H1 (cell line): ENCODE measurements around the gene NAXD. TPM values are rescaled to one million over a fixed set of nuclear protein-coding genes. Genes with fewer than 3 reads are reported as not detected.

ENCODE experiments used
- CTCF ChIA-PET: fragments of 300-600 bp; sonication (Branson Sonifier 250); formaldehyde crosslinking; loops from one replicate; lab custom pipeline; 2021; ENCODE audit not compliant: partially characterized antibody; lab: Charles Lee
- POLR2A ChIA-PET: fragments of 300-600 bp; sonication (Branson Sonifier 250); formaldehyde crosslinking; loops from one replicate; lab custom pipeline; 2021; ENCODE audit warnings: inconsistent platforms; ENCODE audit not compliant: partially characterized antibody; lab: Charles Lee
- DNase-seq, 2 experiments: peaks; one replicate each; pipeline versions ENCODE4 v3.0.0 to v3.0.0-alpha.2; 2010 to 2022; ENCODE audit warnings: low spot score in 2 of 2, low read depth in 1 of 2, mixed read lengths in 1 of 2
- FAIRE-seq: peaks from 2 replicates; lab custom pipeline; 2011; peaks lifted over from hg19 to GRCh38; lab: Jason Lieb, UNC
- H2AFZ ChIP-seq: 2 replicates; pipeline ENCODE4 v1.8.1; 2012; ENCODE audit warnings: low read length, inconsistent platforms
- H2AK5ac ChIP-seq: 2 replicates; pipeline ENCODE4 v1.6.1; 2013; ENCODE audit warnings: low read depth, low read length
- H2BK120ac ChIP-seq: replicated peaks from 2 replicates; pipeline ENCODE3; 2013; ENCODE audit warnings: low read depth, low read length, inconsistent platforms
- H2BK12ac ChIP-seq: 2 replicates; pipeline ENCODE4 v1.6.1; 2013; ENCODE audit warnings: low read depth, low read length
- H2BK15ac ChIP-seq: 2 replicates; pipeline ENCODE4 v1.6.1; 2013; ENCODE audit warnings: low read length
- H2BK20ac ChIP-seq: 2 replicates; pipeline ENCODE4 v1.6.1; 2013; ENCODE audit warnings: low read length
- H2BK5ac ChIP-seq: 2 replicates; pipeline ENCODE4 v1.6.1; 2013; ENCODE audit warnings: low read depth, low read length
- H3K14ac ChIP-seq: 2 replicates; pipeline ENCODE4 v1.6.1; 2013; ENCODE audit warnings: inconsistent platforms; ENCODE audit not compliant: insufficient read length
- H3K18ac ChIP-seq: 2 replicates; pipeline ENCODE4 v1.6.1; 2013; ENCODE audit warnings: low read length; ENCODE audit errors: extremely low read depth
- H3K23ac ChIP-seq: 2 replicates; pipeline ENCODE4 v1.6.1; 2013; ENCODE audit warnings: inconsistent platforms; ENCODE audit not compliant: insufficient read length
- H3K23me2 ChIP-seq: 2 replicates; pipeline ENCODE4 v1.6.1; 2013; ENCODE audit warnings: low read depth, low read length
- H3K27ac ChIP-seq: 2 replicates; pipeline ENCODE4 v1.6.1; 2011; ENCODE audit warnings: low read depth, low read length, inconsistent platforms
- H3K27me3 ChIP-seq, 4 experiments: replicated peaks in 1 of 4; 1 replicate in 1 of 4; 2 replicates in 3 of 4; pipeline versions ENCODE4 v1.6.1 to v1.8.1; 2011 to 2013; ENCODE audit warnings: low read length in 3 of 4, mild to moderate bottlenecking in 3 of 4, inconsistent platforms in 2 of 4, mixed read lengths in 2 of 4, moderate library complexity in 1 of 4; ENCODE audit not compliant: control insufficient read depth in 3 of 4, insufficient read depth in 3 of 4; ENCODE audit errors: extremely low read depth in 1 of 4
- H3K36me3 ChIP-seq, 4 experiments: 2 replicates each; pipeline versions ENCODE4 v1.6.1 to v1.8.1; 2011 to 2013; ENCODE audit warnings: mild to moderate bottlenecking in 4 of 4, low read length in 3 of 4, moderate library complexity in 2 of 4, control low read depth in 1 of 4, inconsistent platforms in 1 of 4; ENCODE audit not compliant: insufficient read depth in 4 of 4, control insufficient read depth in 2 of 4
- H3K4ac ChIP-seq: replicated peaks from 2 replicates; pipeline ENCODE3; 2013; ENCODE audit warnings: low read length, low read depth, mixed read lengths, inconsistent platforms; ENCODE audit not compliant: insufficient read length
- H3K4me1 ChIP-seq, 4 experiments: replicated peaks in 1 of 4; 1 replicate in 1 of 4; 2 replicates in 3 of 4; pipeline versions ENCODE4 v1.6.1 to v1.8.1; 2011 to 2013; ENCODE audit warnings: low read length in 3 of 4, inconsistent platforms in 2 of 4, mixed read lengths in 1 of 4; ENCODE audit not compliant: insufficient read depth in 4 of 4, control insufficient read depth in 3 of 4
- H3K4me2 ChIP-seq, 2 experiments: 2 replicates each; pipeline versions ENCODE4 v1.6.1 to v1.8.1; 2011 to 2013; ENCODE audit warnings: low read depth in 2 of 2, low read length in 2 of 2, control low read depth in 1 of 2, inconsistent platforms in 1 of 2, mild to moderate bottlenecking in 1 of 2; ENCODE audit not compliant: insufficient read depth in 1 of 2
- H3K4me3 ChIP-seq, 4 experiments: fragments of 200-600, 300-600 bp in 1 of 4; sonication (generic), shearing (Covaris generic), sonication (Bioruptor Twin) in 1 of 4; 2 replicates each; pipeline versions ENCODE4 v1.5.1 to v1.8.1; 2011 to 2016; ENCODE audit warnings: low read length in 4 of 4, low read depth in 3 of 4, control low read depth in 2 of 4, inconsistent platforms in 2 of 4, mild to moderate bottlenecking in 2 of 4, mixed read lengths in 1 of 4, moderate library complexity in 1 of 4; ENCODE audit not compliant: insufficient read depth in 2 of 4; ENCODE audit errors: extremely low read depth in 1 of 4
- H3K56ac ChIP-seq: replicated peaks from 2 replicates; pipeline ENCODE3; 2013; ENCODE audit warnings: low read depth, mild to moderate bottlenecking, mixed read lengths, low read length, inconsistent platforms; ENCODE audit not compliant: insufficient read length
- H3K79me1 ChIP-seq: 2 replicates; pipeline ENCODE4 v1.6.1; 2013; ENCODE audit warnings: low read depth, low read length, control low read depth
- H3K79me2 ChIP-seq, 2 experiments: 2 replicates each; pipeline versions ENCODE4 v1.6.1 to v1.8.1; 2012 to 2013; ENCODE audit warnings: low read length in 2 of 2, mild to moderate bottlenecking in 2 of 2, inconsistent platforms in 1 of 2; ENCODE audit not compliant: insufficient read depth in 2 of 2, control insufficient read depth in 1 of 2
- H3K9ac ChIP-seq, 4 experiments: replicated peaks in 1 of 4; 1 replicate in 1 of 4; 2 replicates in 3 of 4; pipeline versions ENCODE4 v1.6.1 to v1.8.1; 2011 to 2013; ENCODE audit warnings: low read depth in 3 of 4, low read length in 3 of 4, control low read depth in 2 of 4, mild to moderate bottlenecking in 2 of 4, moderate library complexity in 2 of 4, inconsistent platforms in 1 of 4; ENCODE audit errors: extremely low read depth in 1 of 4
- H3K9me3 ChIP-seq, 2 experiments: 2 replicates each; pipeline versions ENCODE4 v1.6.1 to v1.8.1; 2012 to 2013; ENCODE audit warnings: mild to moderate bottlenecking in 2 of 2, moderate library complexity in 2 of 2, control low read depth in 1 of 2, inconsistent platforms in 1 of 2, low read depth in 1 of 2, low read length in 1 of 2, mixed read lengths in 1 of 2; ENCODE audit not compliant: insufficient read depth in 2 of 2
- H4K20me1 ChIP-seq, 2 experiments: replicated peaks in 1 of 2; 2 replicates each; pipeline versions ENCODE3 to v1.8.1; 2011 to 2013; ENCODE audit warnings: inconsistent platforms in 2 of 2, low read length in 2 of 2, mild to moderate bottlenecking in 1 of 2; ENCODE audit not compliant: insufficient read depth in 2 of 2, control insufficient read depth in 1 of 2
- H4K5ac ChIP-seq: 2 replicates; pipeline ENCODE4 v1.6.1; 2013; ENCODE audit warnings: low read length, low read depth, mixed read lengths, inconsistent platforms; ENCODE audit not compliant: insufficient read length
- H4K8ac ChIP-seq: 2 replicates; pipeline ENCODE4 v1.8.0; 2013; ENCODE audit warnings: mild to moderate bottlenecking, moderate library complexity, low read length, inconsistent platforms; ENCODE audit not compliant: insufficient read depth; ENCODE audit errors: extremely low read depth
- H4K91ac ChIP-seq: replicated peaks from 2 replicates; pipeline ENCODE3; 2013; ENCODE audit warnings: low read length, mixed read lengths, inconsistent platforms; ENCODE audit not compliant: insufficient read length
- EP300 ChIP-seq, 2 experiments: IDR thresholded peaks; 1 replicate in 1 of 2; 2 replicates in 1 of 2; pipeline ENCODE4 v1.6.1; 2011 to 2012; ENCODE audit warnings: low read depth in 2 of 2, low read length in 2 of 2, mild to moderate bottlenecking in 2 of 2, borderline replicate concordance in 1 of 2, inconsistent platforms in 1 of 2, moderate library complexity in 1 of 2
- HDAC2 ChIP-seq, 2 experiments: fragments of 300-600 bp in 1 of 2; sonication (generic) in 1 of 2; IDR thresholded peaks; 2 replicates each; pipeline ENCODE4 v1.6.1; 2011 to 2012; ENCODE audit warnings: low read depth in 2 of 2, low read length in 2 of 2, mild to moderate bottlenecking in 2 of 2, moderate library complexity in 2 of 2, borderline replicate concordance in 1 of 2, inconsistent platforms in 1 of 2
- HDAC6 ChIP-seq: IDR thresholded peaks from one replicate; pipeline ENCODE4 v1.7.1; 2012; ENCODE audit warnings: low read depth, mild to moderate bottlenecking, inconsistent platforms, low read length, moderate library complexity
- POLR2AphosphoS5 ChIP-seq: IDR thresholded peaks from 2 replicates; pipeline ENCODE4 v1.6.1; 2011; ENCODE audit warnings: low read depth, low read length
- SP2 ChIP-seq: IDR thresholded peaks from 2 replicates; pipeline ENCODE4 v1.6.1; 2012; ENCODE audit warnings: mild to moderate bottlenecking, low read length, inconsistent platforms
- TCF12 ChIP-seq: IDR thresholded peaks from 2 replicates; pipeline ENCODE4 v1.6.1; 2011; ENCODE audit warnings: low read depth, mild to moderate bottlenecking, low read length
- TEAD4 ChIP-seq: IDR thresholded peaks from 2 replicates; pipeline ENCODE4 v1.6.1; 2012; ENCODE audit warnings: low read depth, low read length, inconsistent platforms, mixed read lengths
- WGBS, 2 experiments: shearing (Covaris generic) in 1 of 2; methylation state at CpG; one replicate each; pipeline versions ENCODE4 v1.1.6 to v1.1.7; 2013 to 2015; ENCODE audit warnings: low lambda C conversion rate in 2 of 2, mixed read lengths in 2 of 2, inconsistent platforms in 1 of 2, low coverage in 1 of 2, missing lambda C conversion rate in 1 of 2; ENCODE audit not compliant: insufficient replicate concordance in 2 of 2, insufficient coverage in 1 of 2, insufficient read length in 1 of 2; ENCODE audit errors: extremely low coverage in 1 of 2, missing lambda C conversion rate in 1 of 2; 5-methylcytosine and 5-hydroxymethylcytosine counted together
- polyA plus RNA-seq, 7 experiments: library from polyadenylated mRNA; depleted of rRNA in 3 of 7; stranded (reverse) in 5 of 7; unstranded in 2 of 7; fragments of >200 nt in 5 of 7; fragments of 200-250 nt in 2 of 7; gene quantifications; 1 replicate in 5 of 7; 2 replicates in 1 of 7; 4 replicates in 1 of 7; pipeline versions ENCODE4 v1.2.1 to v1.2.3, GENCODE V29; 2011 to 2013; ENCODE audit warnings: missing spikeins in 2 of 7, mixed read lengths in 2 of 7
- total RNA-seq: library from RNA; stranded (reverse); fragmentation: NEBNext Ultra II Directional; extraction: Animal tissue kit (Norgen Biotek cat#: 25700); gene quantifications from 2 replicates; pipeline ENCODE4 v1.2.1, GENCODE V29; 2021
- TF ChIP-seq, protein P1 (sequence below): IDR thresholded peaks from 2 replicates; pipeline ENCODE4 v1.6.1; 2011; ENCODE audit warnings: low read length, improper control_type of control experiment

Gene NAXD
- total and polyA plus RNA-seq, 2 of the 8 experiments (the other 6 are each of a cell fraction or from before 2014, with no cell fraction given) = 25.4 to 35.5 TPM

DNA sequence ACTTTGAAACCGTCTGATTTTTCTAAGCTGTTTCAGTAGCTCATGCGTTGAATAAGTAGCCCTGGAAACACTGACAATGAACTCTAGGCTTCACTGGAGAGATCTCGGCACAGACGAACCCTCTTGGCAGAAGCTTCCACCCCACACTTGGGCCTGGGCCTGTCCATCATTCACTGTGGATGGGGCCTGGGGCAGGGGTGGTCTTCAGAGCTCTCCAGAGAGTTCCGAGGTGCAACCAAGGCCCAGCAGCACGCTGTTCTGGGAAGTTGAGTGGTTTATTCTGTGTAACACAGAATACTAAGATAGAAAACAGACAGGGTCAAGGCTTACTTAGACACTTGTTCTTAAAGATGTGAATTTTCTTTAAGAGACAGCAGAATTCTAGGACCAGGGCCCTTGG lies 21.9 kb downstream of the NAXD start:
- no peak overlapping the region for H3K23ac ChIP-seq
- H4K91ac ChIP-seq = no peak overlapping the region
- no peaks in the 10 kb centered on the region for H3K9me3 ChIP-seq
- no peak overlapping the region for H3K4me2 ChIP-seq
- no peak overlapping the region for H2BK20ac ChIP-seq
- no peak overlapping the region for H3K9ac ChIP-seq
- no peak overlapping the region for H2BK12ac ChIP-seq
- peaks cover 7 to 28% of the 10 kb centered on the region in 2 experiments for H4K20me1 ChIP-seq
- H3K18ac ChIP-seq = no peak overlapping the region
- peaks cover 5% of the 10 kb centered on the region; the same call in 1 of the 2 replicates for H3K79me1 ChIP-seq
- no peak overlapping the region for H2BK5ac ChIP-seq
- no peak for FAIRE-seq
- peaks cover 8 to 41% (median 34%) of the 10 kb centered on the region in 4 experiments; a peak in 7 of 8 replicates for H3K36me3 ChIP-seq
- no peak overlapping the region for H3K4ac ChIP-seq
- ChIA-PET POLR2A (no interaction called here), CTCF (interaction anchor here (1.3 to 4.1 kb wide), 4 partner anchors 16 to 46 kb away, joined by 3 to 18 read pairs (median 4); no protein-coding TSS in a partner anchor)
- DNase-seq = peak in 1 of 2 experiments; percentile 33
- TF ChIP-seq SP2 = no peak
- no peak for TF ChIP-seq HDAC2 (IDR thresholded peaks at IDR 0.05; ENCODE audit: borderline replicate concordance in 1 of 2, low read depth in 2 of 2, low read length in 2 of 2)
- TF ChIP-seq TEAD4 = no peak
- no peak for TF ChIP-seq HDAC6
- TF ChIP-seq, protein P1, sequence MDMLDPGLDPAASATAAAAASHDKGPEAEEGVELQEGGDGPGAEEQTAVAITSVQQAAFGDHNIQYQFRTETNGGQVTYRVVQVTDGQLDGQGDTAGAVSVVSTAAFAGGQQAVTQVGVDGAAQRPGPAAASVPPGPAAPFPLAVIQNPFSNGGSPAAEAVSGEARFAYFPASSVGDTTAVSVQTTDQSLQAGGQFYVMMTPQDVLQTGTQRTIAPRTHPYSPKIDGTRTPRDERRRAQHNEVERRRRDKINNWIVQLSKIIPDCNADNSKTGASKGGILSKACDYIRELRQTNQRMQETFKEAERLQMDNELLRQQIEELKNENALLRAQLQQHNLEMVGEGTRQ = no peak
- no peak for TF ChIP-seq EP300 (IDR thresholded peaks at IDR 0.05; ENCODE audit: borderline replicate concordance in 1 of 2, low read depth in 2 of 2, low read length in 2 of 2)
- no peak for TF ChIP-seq POLR2AphosphoS5
- TF ChIP-seq TCF12 = no peak
- no peak overlapping the region for H2BK120ac ChIP-seq
- WGBS, 2 experiments = 89% methylated on average over 6 of the region's 6 CpGs; no CpG with 5 or more reads in 1 of the 2 experiments
- H3K23me2 ChIP-seq = no peaks in the 10 kb centered on the region
- peaks cover 0 to 3% of the 10 kb centered on the region in 2 experiments; a peak in 1 of 4 replicates for H3K79me2 ChIP-seq
- no peak overlapping the region for H3K4me3 ChIP-seq
- H3K56ac ChIP-seq = no peak overlapping the region
- H3K14ac ChIP-seq = no peak overlapping the region
- no peak overlapping the region for H2BK15ac ChIP-seq
- H2AK5ac ChIP-seq = no peak overlapping the region
- no peak overlapping the region for H4K8ac ChIP-seq
- no peaks in the 10 kb centered on the region for H3K27me3 ChIP-seq
- H4K5ac ChIP-seq = no peak overlapping the region
- H3K4me1 ChIP-seq = no peaks in the 10 kb centered on the region
- no peak overlapping the region for H2AFZ ChIP-seq
- no peak overlapping the region for H3K27ac ChIP-seq
